Measurements from ENCODE around the gene CBR1. TPM values are rescaled to one million over a fixed set of nuclear protein-coding genes. Genes with fewer than 3 reads are reported as not detected.

Gene CBR1
- total RNA-seq, 1 donor from 2014 or later = 10.0 TPM

DNA sequence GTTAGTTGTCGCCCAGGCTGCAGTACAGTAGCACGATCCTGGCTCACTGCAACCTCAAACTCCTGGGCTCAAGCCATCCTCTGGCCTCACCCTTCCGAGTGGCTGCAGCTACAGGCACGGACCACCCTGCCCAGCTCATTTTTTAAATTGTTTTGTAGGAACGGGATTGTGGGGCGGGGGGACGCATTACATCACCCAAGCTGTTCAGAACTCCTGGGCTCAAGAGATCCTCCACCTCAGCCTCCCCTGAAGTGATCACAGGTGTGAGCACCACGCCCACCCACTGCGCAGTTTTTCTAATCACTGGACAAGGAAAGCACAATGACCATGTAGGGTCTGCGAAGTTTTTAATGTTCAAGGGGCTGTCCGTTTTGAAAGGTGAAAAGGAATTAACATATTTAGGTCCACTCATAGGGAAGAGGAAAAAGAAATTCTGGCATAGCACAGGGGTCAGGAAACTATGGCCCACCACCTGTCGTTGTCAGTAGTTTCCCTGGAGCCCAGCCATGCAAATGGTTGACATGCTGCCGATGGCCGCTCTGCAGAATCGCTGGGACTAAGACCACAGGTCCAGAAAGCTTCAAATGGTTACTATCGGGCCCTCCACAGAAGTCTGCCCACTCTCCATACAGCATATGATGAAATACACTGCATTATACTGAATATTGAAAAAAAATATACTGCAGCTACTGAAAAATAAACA lies 35.5 kb upstream of the CBR1 start:
- no peaks in the 10 kb centered on the region for H3K9me3 Mint-ChIP-seq
- H3K4me3 Mint-ChIP-seq = no peak overlapping the region
- H3K27ac Mint-ChIP-seq = no peak overlapping the region
- H3K36me3 Mint-ChIP-seq = peaks cover 36% of the 10 kb centered on the region
- TF ChIP-seq, protein P1, sequence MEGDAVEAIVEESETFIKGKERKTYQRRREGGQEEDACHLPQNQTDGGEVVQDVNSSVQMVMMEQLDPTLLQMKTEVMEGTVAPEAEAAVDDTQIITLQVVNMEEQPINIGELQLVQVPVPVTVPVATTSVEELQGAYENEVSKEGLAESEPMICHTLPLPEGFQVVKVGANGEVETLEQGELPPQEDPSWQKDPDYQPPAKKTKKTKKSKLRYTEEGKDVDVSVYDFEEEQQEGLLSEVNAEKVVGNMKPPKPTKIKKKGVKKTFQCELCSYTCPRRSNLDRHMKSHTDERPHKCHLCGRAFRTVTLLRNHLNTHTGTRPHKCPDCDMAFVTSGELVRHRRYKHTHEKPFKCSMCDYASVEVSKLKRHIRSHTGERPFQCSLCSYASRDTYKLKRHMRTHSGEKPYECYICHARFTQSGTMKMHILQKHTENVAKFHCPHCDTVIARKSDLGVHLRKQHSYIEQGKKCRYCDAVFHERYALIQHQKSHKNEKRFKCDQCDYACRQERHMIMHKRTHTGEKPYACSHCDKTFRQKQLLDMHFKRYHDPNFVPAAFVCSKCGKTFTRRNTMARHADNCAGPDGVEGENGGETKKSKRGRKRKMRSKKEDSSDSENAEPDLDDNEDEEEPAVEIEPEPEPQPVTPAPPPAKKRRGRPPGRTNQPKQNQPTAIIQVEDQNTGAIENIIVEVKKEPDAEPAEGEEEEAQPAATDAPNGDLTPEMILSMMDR (IDR thresholded peaks at IDR 0.05; ENCODE audit: unreplicated experiment) = no peak
- DNase-seq (ENCODE audit: low spot score in 2 of 2, unreplicated experiment in 2 of 2) = no peak
- H3K27me3 Mint-ChIP-seq (ENCODE audit: low read depth) = no peaks in the 10 kb centered on the region
- H3K4me1 Mint-ChIP-seq = peaks cover 11% of the 10 kb centered on the region

DNA sequence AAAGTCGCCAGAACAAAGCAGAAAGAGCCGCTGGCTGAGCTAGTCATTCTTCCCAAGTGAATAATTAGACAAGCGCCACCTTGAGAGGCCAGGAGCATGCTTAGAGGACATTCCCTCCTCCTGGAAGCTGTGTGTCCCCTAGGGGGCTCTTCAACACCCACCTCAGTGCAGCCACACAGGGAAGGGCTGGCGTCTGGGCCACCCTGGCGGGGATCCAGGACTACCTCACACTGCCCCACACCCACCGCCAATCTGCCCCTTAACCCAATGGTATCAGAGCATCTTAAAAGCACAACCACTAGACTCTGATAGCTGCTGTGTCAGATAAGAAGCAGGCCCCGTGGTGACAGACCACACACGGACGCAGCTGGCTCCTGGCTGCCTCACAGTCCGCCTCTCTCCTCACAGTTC lies 34.4 kb upstream of the CBR1 start:
- no peak for DNase-seq (ENCODE audit: low spot score in 2 of 2, unreplicated experiment in 2 of 2)
- H3K4me3 Mint-ChIP-seq = no peak overlapping the region

DNA sequence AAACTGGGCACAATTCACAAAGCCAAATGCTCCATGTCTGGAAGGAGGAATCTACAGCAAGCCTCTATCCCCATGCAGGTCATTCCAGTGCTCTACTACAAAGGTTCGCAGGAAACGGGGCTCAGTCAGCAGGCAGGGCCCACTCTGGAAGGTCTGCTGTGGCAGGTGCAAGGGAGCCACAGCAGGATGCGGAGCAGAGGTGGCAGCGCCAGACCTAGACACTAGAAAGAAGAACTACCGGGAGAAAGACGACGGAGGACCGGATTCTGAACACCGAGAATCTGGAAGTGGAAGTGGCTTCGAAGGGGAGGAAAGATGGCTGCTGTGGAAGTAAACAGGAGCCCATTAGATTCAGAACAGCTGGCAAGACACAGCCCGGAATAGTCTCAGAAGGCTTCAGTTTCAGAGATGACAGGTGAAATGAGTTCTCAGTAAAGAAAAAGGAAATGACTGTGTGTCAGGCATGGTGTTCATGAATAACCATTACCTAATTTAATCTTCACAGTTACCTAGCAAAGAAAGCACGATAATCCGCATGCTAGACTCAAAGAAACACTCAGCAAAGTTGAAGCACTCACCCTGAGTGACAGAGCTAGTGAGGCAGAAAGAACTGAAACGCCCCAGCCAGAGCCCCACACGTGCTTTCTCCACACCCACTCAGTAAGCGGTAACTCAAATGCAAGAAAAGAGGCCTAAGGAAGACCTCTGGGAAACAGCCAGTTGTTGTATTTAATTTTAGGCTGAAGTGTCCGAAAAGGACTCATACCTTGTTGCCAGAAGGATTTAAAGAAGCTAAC lies 30.9 kb upstream of the CBR1 start:
- TF ChIP-seq, protein P1 (IDR thresholded peaks at IDR 0.05; ENCODE audit: unreplicated experiment) = no peak
- H3K36me3 Mint-ChIP-seq = peaks cover 51% of the 10 kb centered on the region
- no peak for DNase-seq (ENCODE audit: low spot score in 2 of 2, unreplicated experiment in 2 of 2)
- no peak overlapping the region for H3K27ac Mint-ChIP-seq
- no peaks in the 10 kb centered on the region for H3K27me3 Mint-ChIP-seq (ENCODE audit: low read depth)
- H3K4me1 Mint-ChIP-seq = no peaks in the 10 kb centered on the region
- no peaks in the 10 kb centered on the region for H3K9me3 Mint-ChIP-seq
- H3K4me3 Mint-ChIP-seq = no peak overlapping the region

More for the DNA sequence above, 34.4 kb upstream of the CBR1 start:
- Mint-ChIP-seq H3K27me3 (ENCODE audit: low read depth) (no peaks in the 10 kb centered on the region), H3K9me3 (no peaks in the 10 kb centered on the region), H3K4me1 (peaks cover 4% of the 10 kb centered on the region), H3K27ac (no peak overlapping the region), H3K36me3 (peaks cover 43% of the 10 kb centered on the region)
- TF ChIP-seq, protein P1 (IDR thresholded peaks at IDR 0.05; ENCODE audit: unreplicated experiment) = no peak

DNA sequence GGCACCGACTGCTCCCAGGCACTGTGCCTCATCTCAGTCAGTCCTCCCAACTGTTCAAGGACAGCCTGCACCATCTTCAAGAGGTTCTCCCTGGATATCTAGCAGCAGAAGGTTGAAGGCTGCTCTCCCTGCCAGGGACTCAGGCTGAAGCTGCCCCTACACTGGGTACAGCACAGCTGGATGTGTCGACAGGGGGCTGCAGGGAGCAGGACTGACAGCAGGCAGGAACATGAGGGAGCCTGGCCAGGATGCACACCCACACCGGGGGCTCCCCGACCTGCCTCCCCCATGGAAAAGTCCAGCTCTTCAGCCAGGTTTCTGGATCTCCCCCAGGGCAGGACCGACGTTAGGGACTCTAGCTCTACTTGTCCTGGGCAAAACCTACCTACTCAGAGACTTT lies 30.0 kb upstream of the CBR1 start:
- no peak for DNase-seq (ENCODE audit: low spot score in 2 of 2, unreplicated experiment in 2 of 2)
- H3K4me3 Mint-ChIP-seq = no peak overlapping the region
- H3K36me3 Mint-ChIP-seq = peaks cover 52% of the 10 kb centered on the region
- TF ChIP-seq, protein P1 (IDR thresholded peaks at IDR 0.05; ENCODE audit: unreplicated experiment) = no peak
- H3K9me3 Mint-ChIP-seq = no peaks in the 10 kb centered on the region
- no peaks in the 10 kb centered on the region for H3K27me3 Mint-ChIP-seq (ENCODE audit: low read depth)
- no peaks in the 10 kb centered on the region for H3K4me1 Mint-ChIP-seq
- no peak overlapping the region for H3K27ac Mint-ChIP-seq

DNA sequence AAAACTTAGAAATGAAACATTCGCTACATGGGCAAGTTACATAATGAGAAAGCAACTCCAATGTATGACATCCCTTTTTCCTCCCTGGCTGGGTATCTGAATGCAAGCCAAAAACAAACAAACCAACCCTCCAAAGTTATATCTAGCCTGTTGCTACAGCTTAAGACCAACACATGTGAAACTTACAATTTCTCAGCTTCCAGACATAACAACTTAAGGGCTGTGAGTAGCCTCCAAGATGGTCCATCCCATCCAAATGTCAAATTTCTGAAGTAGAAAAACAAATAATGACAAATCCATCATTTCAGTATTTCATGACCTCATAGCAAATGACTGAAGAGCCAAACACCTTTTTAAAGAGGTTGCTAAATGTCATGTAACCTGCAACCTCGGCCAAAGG lies 29.4 kb upstream of the CBR1 start:
- Mint-ChIP-seq H3K27ac (no peak overlapping the region), H3K27me3 (ENCODE audit: low read depth) (no peaks in the 10 kb centered on the region), H3K36me3 (peaks cover 51% of the 10 kb centered on the region), H3K4me3 (no peak overlapping the region), H3K4me1 (no peaks in the 10 kb centered on the region), H3K9me3 (no peaks in the 10 kb centered on the region)
- TF ChIP-seq, protein P1 (IDR thresholded peaks at IDR 0.05; ENCODE audit: unreplicated experiment) = no peak
- no peak for DNase-seq (ENCODE audit: low spot score in 2 of 2, unreplicated experiment in 2 of 2)

All from mesothelial cell of epicardium (in vitro differentiated cells).